ENCODE measurements around the gene C11orf86. TPM values are rescaled to one million over a fixed set of nuclear protein-coding genes. Genes with fewer than 3 reads are reported as not detected.

C11orf86 gene
- total and polyA plus RNA-seq, 2 experiments from 2014 or later = not detected

- Histone ChIP-seq H3K36me3 (no peaks in the 10 kb centered on the region), H3K4me1 (ENCODE audit: low read depth) (no peaks in the 10 kb centered on the region), H3K27me3 (no peaks in the 10 kb centered on the region), H3K9me3 (ENCODE audit: low read depth) (no peaks in the 10 kb centered on the region), H3K4me3 (no peak overlapping the region), H3K27ac (no peak overlapping the region)
- TF ChIP-seq, protein P1, sequence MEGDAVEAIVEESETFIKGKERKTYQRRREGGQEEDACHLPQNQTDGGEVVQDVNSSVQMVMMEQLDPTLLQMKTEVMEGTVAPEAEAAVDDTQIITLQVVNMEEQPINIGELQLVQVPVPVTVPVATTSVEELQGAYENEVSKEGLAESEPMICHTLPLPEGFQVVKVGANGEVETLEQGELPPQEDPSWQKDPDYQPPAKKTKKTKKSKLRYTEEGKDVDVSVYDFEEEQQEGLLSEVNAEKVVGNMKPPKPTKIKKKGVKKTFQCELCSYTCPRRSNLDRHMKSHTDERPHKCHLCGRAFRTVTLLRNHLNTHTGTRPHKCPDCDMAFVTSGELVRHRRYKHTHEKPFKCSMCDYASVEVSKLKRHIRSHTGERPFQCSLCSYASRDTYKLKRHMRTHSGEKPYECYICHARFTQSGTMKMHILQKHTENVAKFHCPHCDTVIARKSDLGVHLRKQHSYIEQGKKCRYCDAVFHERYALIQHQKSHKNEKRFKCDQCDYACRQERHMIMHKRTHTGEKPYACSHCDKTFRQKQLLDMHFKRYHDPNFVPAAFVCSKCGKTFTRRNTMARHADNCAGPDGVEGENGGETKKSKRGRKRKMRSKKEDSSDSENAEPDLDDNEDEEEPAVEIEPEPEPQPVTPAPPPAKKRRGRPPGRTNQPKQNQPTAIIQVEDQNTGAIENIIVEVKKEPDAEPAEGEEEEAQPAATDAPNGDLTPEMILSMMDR (IDR thresholded peaks at IDR 0.05; ENCODE audit: low read depth, low read length) = no peak
- peak in 1 of 2 donors; percentile 70 for DNase-seq (ENCODE audit: low read depth in 1 of 2, low spot score in 1 of 2)
Observed at GRCh38 chr11:66973956-66974580, 1.0 kb upstream of the C11orf86 start.

GRCh38 chr11:66975405-66976027 lies 412 bp downstream of the C11orf86 start:
- no peaks in the 10 kb centered on the region for H3K4me1 ChIP-seq (ENCODE audit: low read depth)
- H3K36me3 ChIP-seq = no peaks in the 10 kb centered on the region

DNA sequence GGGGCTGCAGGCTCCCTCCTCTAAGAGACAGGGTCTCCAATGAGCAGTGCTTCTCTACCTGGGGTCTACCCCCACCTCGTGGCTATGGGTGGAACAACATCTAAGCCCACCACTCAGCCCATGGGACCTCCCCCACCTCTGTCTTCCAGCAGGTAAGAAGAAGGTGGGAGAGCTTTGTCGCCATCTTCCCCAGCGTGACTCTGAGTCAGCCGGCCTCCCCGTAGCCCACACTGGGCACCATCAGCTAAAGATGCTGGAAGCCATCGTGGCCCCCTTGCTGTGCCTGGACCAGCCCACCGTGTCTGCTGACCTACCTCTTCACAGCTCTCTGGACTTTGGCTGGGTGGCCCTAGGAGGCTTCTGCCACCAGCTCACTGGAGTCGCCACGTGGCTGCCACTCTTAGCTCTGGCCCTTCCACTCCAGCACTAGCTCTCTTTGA lies 944 bp downstream of the C11orf86 start:
- H3K27me3 ChIP-seq = no peaks in the 10 kb centered on the region
- no peaks in the 10 kb centered on the region for H3K4me1 ChIP-seq (ENCODE audit: low read depth)
- peak; percentile 43 to 57 for DNase-seq (ENCODE audit: low read depth in 1 of 2, low spot score in 1 of 2)
- TF ChIP-seq, protein P1 (IDR thresholded peaks at IDR 0.05; ENCODE audit: low read depth, low read length) = peak; percentile 83
- no peaks in the 10 kb centered on the region for H3K9me3 ChIP-seq (ENCODE audit: low read depth)
- no peaks in the 10 kb centered on the region for H3K36me3 ChIP-seq
- H3K27ac ChIP-seq = no peak overlapping the region
- no peak overlapping the region for H3K4me3 ChIP-seq

More at GRCh38 chr11:66975405-66976027, 412 bp downstream of the C11orf86 start:
- Histone ChIP-seq H3K27me3 (no peaks in the 10 kb centered on the region), H3K4me3 (no peak overlapping the region), H3K9me3 (ENCODE audit: low read depth) (no peaks in the 10 kb centered on the region), H3K27ac (no peak overlapping the region)
- no peak for DNase-seq (ENCODE audit: low read depth in 1 of 2, low spot score in 1 of 2)
- TF ChIP-seq, protein P1 (IDR thresholded peaks at IDR 0.05; ENCODE audit: low read depth, low read length) = no peak

GRCh38 chr11:66976925-66977324 lies 1.8 kb downstream of the C11orf86 start:
- Histone ChIP-seq H3K27ac (no peak overlapping the region), H3K9me3 (ENCODE audit: low read depth) (no peaks in the 10 kb centered on the region), H3K36me3 (no peaks in the 10 kb centered on the region), H3K4me3 (no peak overlapping the region), H3K27me3 (no peaks in the 10 kb centered on the region), H3K4me1 (ENCODE audit: low read depth) (no peaks in the 10 kb centered on the region)
- TF ChIP-seq, protein P1 (IDR thresholded peaks at IDR 0.05; ENCODE audit: low read depth, low read length) = no peak
- no peak for DNase-seq (ENCODE audit: low read depth in 1 of 2, low spot score in 1 of 2)

DNA sequence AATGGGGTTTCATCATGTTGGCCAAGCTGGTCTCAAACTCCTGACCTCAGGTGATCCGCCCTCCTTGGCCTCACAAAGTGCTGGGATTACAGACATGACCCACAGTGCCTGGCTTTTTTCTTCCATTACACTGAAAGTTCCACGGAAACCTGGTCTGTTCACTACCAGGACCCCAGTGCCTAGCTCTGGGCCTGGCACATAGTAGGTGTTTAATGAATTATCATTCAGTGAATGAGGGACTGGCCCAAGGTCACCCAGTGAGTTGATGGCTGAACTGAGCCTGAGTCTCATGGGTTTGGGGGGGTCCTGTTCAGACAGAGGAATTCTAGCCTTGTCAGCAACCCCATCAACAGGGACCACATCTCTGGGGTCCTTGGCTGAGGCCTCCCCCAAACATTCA lies 3.1 kb downstream of the C11orf86 start:
- no peaks in the 10 kb centered on the region for H3K4me1 ChIP-seq (ENCODE audit: low read depth)
- no peak for DNase-seq (ENCODE audit: low read depth in 1 of 2, low spot score in 1 of 2)

More for the DNA sequence above, 3.1 kb downstream of the C11orf86 start:
- Histone ChIP-seq H3K27me3 (no peaks in the 10 kb centered on the region), H3K4me3 (no peak overlapping the region), H3K36me3 (no peaks in the 10 kb centered on the region), H3K27ac (no peak overlapping the region), H3K9me3 (ENCODE audit: low read depth) (no peaks in the 10 kb centered on the region)
- TF ChIP-seq, protein P1 (IDR thresholded peaks at IDR 0.05; ENCODE audit: low read depth, low read length) = no peak

Data from cardiac muscle cell (in vitro differentiated cells and primary cell).